SK-N-SH treated with all-trans-retinoic acid at 6 μM for 48 hours (cell line): ENCODE measurements around the gene COG4.

ENCODE experiments used
- ATAC-seq: fragments of 200-7000 bp; cut with Tn5 transposase; 3 replicates; pipeline ENCODE4 v1.9.1; 2020; ENCODE audit warnings: mild to moderate bottlenecking, moderate library complexity
- ARNTL ChIP-seq: fragments of 450-650 bp; formaldehyde crosslinking; IDR thresholded peaks from 2 replicates; pipeline ENCODE4 v1.5.0; 2020; ENCODE audit warnings: low read depth, mild to moderate bottlenecking, moderate library complexity, borderline replicate concordance
- BACH2 ChIP-seq: fragments of 250-450 bp; sonication (Bioruptor Pico); IDR thresholded peaks from 2 replicates; pipeline ENCODE4 v1.9.0; 2021; ENCODE audit warnings: mild to moderate bottlenecking, borderline replicate concordance
- CREB5 ChIP-seq: fragments of 250-450 bp; sonication (Bioruptor Pico); IDR thresholded peaks from 2 replicates; pipeline ENCODE4 v1.5.1; 2020; ENCODE audit warnings: low read depth, mild to moderate bottlenecking, moderate library complexity
- CSDC2 ChIP-seq: fragments of 250-450 bp; sonication (Bioruptor Pico); IDR thresholded peaks from 2 replicates; pipeline ENCODE4 v1.5.0; 2020; ENCODE audit warnings: mild to moderate bottlenecking, moderate library complexity
- CSRNP3 ChIP-seq: fragments of 250-450 bp; sonication (Bioruptor Pico); IDR thresholded peaks from 2 replicates; pipeline ENCODE4 v1.5.1; 2021; ENCODE audit warnings: mild to moderate bottlenecking, moderate library complexity
- ESRRG ChIP-seq: fragments of 250-450 bp; sonication (Bioruptor Pico); IDR thresholded peaks from 2 replicates; pipeline ENCODE4 v1.6.1; 2021; ENCODE audit warnings: mild to moderate bottlenecking
- ISL1 ChIP-seq: fragments of 250-450 bp; sonication (Bioruptor Pico); IDR thresholded peaks from 2 replicates; pipeline ENCODE4 v2.1.2; 2022; ENCODE audit warnings: mild to moderate bottlenecking, moderate library complexity
- OSR1 ChIP-seq: fragments of 250-450 bp; sonication (Bioruptor Pico); IDR thresholded peaks from 2 replicates; pipeline ENCODE4 v1.8.0; 2022; ENCODE audit warnings: moderate library complexity, mild to moderate bottlenecking, inconsistent platforms
- PATZ1 ChIP-seq: fragments of 250-450 bp; sonication (Bioruptor Pico); IDR thresholded peaks from 2 replicates; pipeline ENCODE4 v1.8.0; 2020; ENCODE audit warnings: mild to moderate bottlenecking, moderate library complexity, borderline replicate concordance
- POU6F1 ChIP-seq: fragments of 250-450 bp; sonication (Bioruptor Pico); IDR thresholded peaks from 2 replicates; pipeline ENCODE4 v1.8.0; 2021; ENCODE audit warnings: low read depth, mild to moderate bottlenecking, moderate library complexity, borderline replicate concordance
- PPARA ChIP-seq: fragments of 250-450 bp; sonication (Bioruptor Pico); IDR thresholded peaks from 2 replicates; pipeline ENCODE4 v1.5.0; 2020; ENCODE audit warnings: mild to moderate bottlenecking, borderline replicate concordance
- RARB ChIP-seq: fragments of 250-450 bp; sonication (Bioruptor Pico); IDR thresholded peaks from 2 replicates; pipeline ENCODE4 v1.8.0; 2021; ENCODE audit warnings: mild to moderate bottlenecking, moderate library complexity
- SNAI2 ChIP-seq: fragments of 250-450 bp; sonication (Bioruptor Pico); IDR thresholded peaks from 2 replicates; pipeline ENCODE4 v1.5.0; 2020; ENCODE audit warnings: mild to moderate bottlenecking, moderate library complexity
- TCF4 ChIP-seq: fragments of 250-450 bp; sonication (Bioruptor Pico); IDR thresholded peaks from 2 replicates; pipeline ENCODE4 v1.8.0; 2021; ENCODE audit warnings: mild to moderate bottlenecking, moderate library complexity, borderline replicate concordance
- TOX ChIP-seq: fragments of 250-450 bp; sonication (Bioruptor Pico); IDR thresholded peaks from 2 replicates; pipeline ENCODE4 v1.8.0; 2021; ENCODE audit warnings: mild to moderate bottlenecking, moderate library complexity, borderline replicate concordance
- TSHZ2 ChIP-seq: fragments of 250-450 bp; sonication (Bioruptor Pico); IDR thresholded peaks from 2 replicates; pipeline ENCODE4 v1.5.0; 2020; ENCODE audit warnings: mild to moderate bottlenecking, moderate library complexity
- ZC3H10 ChIP-seq: fragments of 250-450 bp; sonication (Bioruptor Pico); IDR thresholded peaks from 2 replicates; pipeline ENCODE4 v1.5.1; 2021; ENCODE audit warnings: mild to moderate bottlenecking, moderate library complexity
- ZFP3 ChIP-seq: fragments of 250-450 bp; sonication (Bioruptor Pico); IDR thresholded peaks from 2 replicates; pipeline ENCODE4 v1.5.0; 2020; ENCODE audit warnings: mild to moderate bottlenecking, moderate library complexity
- ZFP30 ChIP-seq: fragments of 450-650 bp; formaldehyde crosslinking; IDR thresholded peaks from 2 replicates; pipeline ENCODE4 v1.5.0; 2022; ENCODE audit warnings: mild to moderate bottlenecking, moderate library complexity
- ZNF565 ChIP-seq: fragments of 450-650 bp; formaldehyde crosslinking; conservative IDR thresholded peaks from 2 replicates; pipeline ENCODE4 v1.5.0; 2020; ENCODE audit warnings: low read depth, mild to moderate bottlenecking, moderate library complexity
- ZNF70 ChIP-seq: fragments of 450-650 bp; formaldehyde crosslinking; IDR thresholded peaks from 2 replicates; pipeline ENCODE4 v1.5.0; 2020; ENCODE audit warnings: mild to moderate bottlenecking, moderate library complexity
- ZNF8 ChIP-seq: fragments of 450-650 bp; formaldehyde crosslinking; IDR thresholded peaks from 2 replicates; pipeline ENCODE4 v1.5.0; 2020; ENCODE audit warnings: mild to moderate bottlenecking, moderate library complexity

Gene COG4

GRCh38 chr16:70529051-70529777 lies 5.9 kb upstream of the COG4 start:
- TF ChIP-seq TOX (CRISPR knock-in tag) (no peak), POU6F1 (no peak)
- ATAC-seq: peak; percentile 67

GRCh38 chr16:70527315-70527996 lies 4.1 kb upstream of the COG4 start:
- ATAC-seq: no peak
- TF ChIP-seq TSHZ2 (CRISPR knock-in tag) (no peak), CREB5 (CRISPR knock-in tag) (no peak), ZFP3 (CRISPR knock-in tag) (no peak), RARB (CRISPR knock-in tag) (no peak), SNAI2 (CRISPR knock-in tag) (no peak), ZC3H10 (CRISPR knock-in tag) (no peak), ZFP30 (no peak), CSDC2 (CRISPR knock-in tag) (no peak), PPARA (CRISPR knock-in tag) (no peak), OSR1 (CRISPR knock-in tag) (no peak), PATZ1 (no peak), POU6F1 (no peak), TCF4 (CRISPR knock-in tag) (no peak), ZNF565 (no peak), ESRRG (CRISPR knock-in tag) (no peak), ZNF8 (CRISPR knock-in tag) (no peak), BACH2 (CRISPR knock-in tag) (no peak), ARNTL (CRISPR knock-in tag) (no peak), TOX (CRISPR knock-in tag) (no peak), ZNF70 (no peak)

GRCh38 chr16:70526403-70526802 lies 3.0 kb upstream of the COG4 start:
- ATAC-seq: no peak
- TF ChIP-seq ISL1 (CRISPR knock-in tag) (no peak), TSHZ2 (CRISPR knock-in tag) (no peak), CSRNP3 (CRISPR knock-in tag) (no peak), ZC3H10 (CRISPR knock-in tag) (no peak), CREB5 (CRISPR knock-in tag) (no peak), ZFP3 (CRISPR knock-in tag) (no peak)
